Stomach (tissue), 9 donors: Measurements from ENCODE around the gene YPEL2. TPM values are rescaled to one million over a fixed set of nuclear protein-coding genes. Genes with fewer than 3 reads are reported as not detected.

Experiments used
- DNase-seq, 2 donors: peaks; one replicate each; pipeline versions ENCODE4 v3.0.0 to v3.0.0-alpha.2; 2013 to 2019
- H3K27ac ChIP-seq, 5 donors: fragments of 200-600 bp in 4 of 5; sonication (generic) in 4 of 5; one replicate each; pipeline ENCODE4 v1.5.1; 2013 to 2019; ENCODE audit warnings: mild to moderate bottlenecking in 1 of 5, moderate library complexity in 1 of 5
- H3K27me3 ChIP-seq, 3 donors: fragments of 200-600 bp; sonication (generic); one replicate each; pipeline ENCODE4 v1.5.1; 2017 to 2019; ENCODE audit warnings: mixed run types in 1 of 3
- H3K36me3 ChIP-seq, 4 donors: fragments of 200-600 bp; sonication (generic); 1 replicate in 3 of 4; 2 replicates in 1 of 4; pipeline ENCODE4 v1.5.1; 2016 to 2019
- H3K4me1 ChIP-seq, 4 donors: fragments of 200-600 bp; sonication (generic); one replicate each; pipeline ENCODE4 v1.5.1; 2016 to 2019
- H3K4me3 ChIP-seq, 4 donors: fragments of 200-600 bp; sonication (generic) in 3 of 4; one replicate each; pipeline ENCODE4 v1.5.1; 2016 to 2019; ENCODE audit warnings: mild to moderate bottlenecking in 1 of 4
- H3K9me3 ChIP-seq, 4 donors: fragments of 200-600 bp; sonication (generic); one replicate each; pipeline ENCODE4 v1.5.1; 2016 to 2019
- CTCF ChIP-seq, 7 experiments: fragments of 450-650 bp in 4 of 7; fragments of 200-600 bp in 3 of 7; sonication (generic) in 3 of 7; IDR thresholded peaks; one replicate each; pipeline ENCODE4 v1.5.1; 2016 to 2019; ENCODE audit warnings: antibody characterized with exemption in 7 of 7, control low read depth in 2 of 7, mild to moderate bottlenecking in 1 of 7
- EP300 ChIP-seq: sonication (generic); formaldehyde crosslinking; IDR thresholded peaks from one replicate; pipeline ENCODE4 v1.6.1; 2017; ENCODE audit warnings: antibody characterized with exemption
- POLR2A ChIP-seq, 4 donors: fragments of 450-650 bp; IDR thresholded peaks; one replicate each; pipeline ENCODE4 v1.6.1; 2016; ENCODE audit warnings: antibody characterized with exemption in 4 of 4, control low read depth in 2 of 4, mild to moderate bottlenecking in 1 of 4, moderate library complexity in 1 of 4
- POLR2AphosphoS5 ChIP-seq, 3 donors: sonication (generic); formaldehyde crosslinking; IDR thresholded peaks; one replicate each; pipeline ENCODE4 v1.6.1; 2016; ENCODE audit warnings: antibody characterized with exemption in 3 of 3
- WGBS, 5 donors: extraction: QIAGEN DNeasy Blood & Tissue Kit in 3 of 5; methylation state at CpG; one replicate each; pipeline versions ENCODE4 v1.1.5 to v1.1.7; 2013 to 2018; 5-methylcytosine and 5-hydroxymethylcytosine counted together
- intact Hi-C: fragments of 100-400 bp; cut with DNase I; formaldehyde crosslinking; loops from one replicate; pipeline ENCODE4 v1.15.1; 2023; ENCODE audit warnings: low total_unique reads
- polyA plus RNA-seq, 3 donors: library from polyadenylated mRNA; stranded (reverse); fragments of 200-250 nt; gene quantifications; one replicate each; pipeline ENCODE4 v1.2.3, GENCODE V29; 2013
- total RNA-seq, 5 donors: library from RNA; depleted of rRNA; stranded (reverse); fragments of >200 nt; gene quantifications; one replicate each; pipeline versions ENCODE4 v1.1.0 to v1.2.3, GENCODE V29; 2014 to 2016
- donor health status: healthy with polysubstance abuse.
- donor health status: Bipolar disorder and iron deficiency.
- donor health status: healthy.

Gene YPEL2
- total and polyA plus RNA-seq, 8 donors, result 4.4 to 60.8 (median 24.7) TPM

DNA sequence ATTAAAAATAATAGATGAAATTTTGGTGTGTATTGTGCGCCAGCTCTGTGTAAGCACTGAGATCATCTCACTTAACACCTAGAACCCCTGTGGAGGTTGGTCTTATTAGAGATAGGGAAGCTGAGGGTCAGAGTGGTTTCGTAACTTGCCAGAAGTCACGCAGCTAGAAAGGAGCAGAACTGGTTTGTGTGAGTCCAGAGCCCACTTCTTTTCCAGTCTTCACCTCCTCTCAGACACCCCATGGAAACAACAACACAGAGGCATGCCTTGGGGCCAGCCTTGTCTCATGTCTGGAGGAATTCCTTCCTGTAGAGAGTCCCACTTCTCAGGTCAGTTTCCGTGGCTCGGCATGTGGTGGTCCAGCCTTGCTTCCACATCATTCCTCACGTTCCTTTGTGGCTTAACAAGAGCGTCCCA is 16.5 kb downstream of the YPEL2 start:
- no peak overlapping the region for H3K4me3 ChIP-seq
- no peaks in the 10 kb centered on the region for H3K9me3 ChIP-seq
- H3K4me1 ChIP-seq, result peaks cover 22 to 93% (median 56%) of the 10 kb centered on the region in 4 donors
- no peak overlapping the region for H3K27ac ChIP-seq
- WGBS, 5 donors, result 70 to 80% (median 76%) methylated on average over 7 of the region's 7 CpGs
- DNase-seq, result no peak
- H3K27me3 ChIP-seq, result no peaks in the 10 kb centered on the region
- intact Hi-C loops, result no loop called here
- H3K36me3 ChIP-seq, result peaks cover 0 to 5% (median 4%) of the 10 kb centered on the region in 4 donors
- no peak for TF ChIP-seq POLR2AphosphoS5 (IDR thresholded peaks at IDR 0.05)
- no peak for TF ChIP-seq EP300
- no peak for TF ChIP-seq CTCF (IDR thresholded peaks at IDR 0.05)
- no peak for TF ChIP-seq POLR2A (IDR thresholded peaks at IDR 0.05)

DNA sequence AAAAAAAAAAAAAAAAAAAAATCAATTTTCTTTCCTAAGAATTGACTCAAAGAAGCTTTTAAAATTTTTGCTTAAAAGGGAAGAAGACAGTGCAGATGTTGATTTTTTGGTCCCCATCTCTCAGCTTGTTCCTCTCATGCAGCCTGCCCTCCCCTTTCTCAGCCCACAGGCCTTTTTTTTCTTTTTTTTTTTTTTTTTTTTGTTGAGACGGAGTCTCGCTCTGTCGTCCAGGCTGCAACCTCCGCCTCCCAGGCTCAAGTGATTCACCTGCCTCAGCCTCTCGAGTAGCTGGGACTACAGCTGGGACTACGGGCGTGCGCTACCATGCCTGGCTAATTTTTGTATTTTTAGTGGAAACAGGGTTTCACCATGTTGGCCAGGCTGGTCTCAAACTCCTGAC is 17.7 kb downstream of the YPEL2 start:
- peaks cover 30 to 91% (median 60%) of the 10 kb centered on the region in 4 donors for H3K4me1 ChIP-seq
- DNase-seq, result no peak
- WGBS, 5 donors, result 81 to 93% (median 85%) methylated on average over 8 of the region's 8 CpGs
- intact Hi-C loops, result no loop called here
- peaks cover 0 to 17% (median 15%) of the 10 kb centered on the region in 4 donors for H3K36me3 ChIP-seq
- TF ChIP-seq EP300 (no peak), POLR2AphosphoS5 (IDR thresholded peaks at IDR 0.05) (no peak), CTCF (IDR thresholded peaks at IDR 0.05) (no peak), POLR2A (IDR thresholded peaks at IDR 0.05) (no peak)
- H3K27ac ChIP-seq, result peak overlapping the region in 1 of 5 donors; percentile 17
- no peaks in the 10 kb centered on the region for H3K9me3 ChIP-seq
- no peak overlapping the region for H3K4me3 ChIP-seq
- H3K27me3 ChIP-seq, result no peaks in the 10 kb centered on the region

- Histone ChIP-seq H3K36me3 (peaks cover 0 to 40% (median 32%) of the 10 kb centered on the region in 4 donors), H3K27ac (peak overlapping the region in 1 of 5 donors; percentile 55), H3K4me1 (peaks cover 31 to 89% (median 65%) of the 10 kb centered on the region in 4 donors), H3K9me3 (no peaks in the 10 kb centered on the region), H3K4me3 (no peak overlapping the region), H3K27me3 (no peaks in the 10 kb centered on the region)
- no peak for TF ChIP-seq CTCF (IDR thresholded peaks at IDR 0.05)
- no peak for TF ChIP-seq EP300
- no peak for TF ChIP-seq POLR2AphosphoS5 (IDR thresholded peaks at IDR 0.05)
- no peak for TF ChIP-seq POLR2A (IDR thresholded peaks at IDR 0.05)
- WGBS, 5 donors, result 87 to 92% (median 90%) methylated on average over 16 of the region's 16 CpGs
- intact Hi-C loops, result no loop called here
- DNase-seq, result no peak
These were observed 21.8 kb downstream of the YPEL2 start for GRCh38 chr17:59353106-59353854.

- peaks cover 0 to 38% (median 32%) of the 10 kb centered on the region in 4 donors for H3K36me3 ChIP-seq
- H3K4me1 ChIP-seq, result peaks cover 33 to 95% (median 66%) of the 10 kb centered on the region in 4 donors
- DNase-seq, result no peak
These were observed 22.7 kb downstream of the YPEL2 start for GRCh38 chr17:59353936-59354755.

More at GRCh38 chr17:59353936-59354755, 22.7 kb downstream of the YPEL2 start:
- Histone ChIP-seq H3K4me3 (no peak overlapping the region), H3K9me3 (no peaks in the 10 kb centered on the region), H3K27me3 (no peaks in the 10 kb centered on the region), H3K27ac (peak overlapping the region in 4 of 5 donors; percentile 17 to 55 (median 39))
- no peak for TF ChIP-seq POLR2AphosphoS5 (IDR thresholded peaks at IDR 0.05)
- TF ChIP-seq CTCF (IDR thresholded peaks at IDR 0.05), result no peak
- no peak for TF ChIP-seq POLR2A (IDR thresholded peaks at IDR 0.05)
- no peak for TF ChIP-seq EP300
- WGBS, 5 donors, result 56 to 72% (median 67%) methylated on average over 9 of the region's 9 CpGs
- intact Hi-C loops, result no loop called here
